NCI-H82 treated with DMSO at 0.1 percent for 48 hours (cell line): ENCODE measurements around the gene AP1B1.

Experiments
- DNase-seq: peaks from one replicate; lab custom pipeline; 2025; ENCODE audit not compliant: unreplicated experiment; lab: John Stamatoyannopoulos, UW

Gene AP1B1

DNA sequence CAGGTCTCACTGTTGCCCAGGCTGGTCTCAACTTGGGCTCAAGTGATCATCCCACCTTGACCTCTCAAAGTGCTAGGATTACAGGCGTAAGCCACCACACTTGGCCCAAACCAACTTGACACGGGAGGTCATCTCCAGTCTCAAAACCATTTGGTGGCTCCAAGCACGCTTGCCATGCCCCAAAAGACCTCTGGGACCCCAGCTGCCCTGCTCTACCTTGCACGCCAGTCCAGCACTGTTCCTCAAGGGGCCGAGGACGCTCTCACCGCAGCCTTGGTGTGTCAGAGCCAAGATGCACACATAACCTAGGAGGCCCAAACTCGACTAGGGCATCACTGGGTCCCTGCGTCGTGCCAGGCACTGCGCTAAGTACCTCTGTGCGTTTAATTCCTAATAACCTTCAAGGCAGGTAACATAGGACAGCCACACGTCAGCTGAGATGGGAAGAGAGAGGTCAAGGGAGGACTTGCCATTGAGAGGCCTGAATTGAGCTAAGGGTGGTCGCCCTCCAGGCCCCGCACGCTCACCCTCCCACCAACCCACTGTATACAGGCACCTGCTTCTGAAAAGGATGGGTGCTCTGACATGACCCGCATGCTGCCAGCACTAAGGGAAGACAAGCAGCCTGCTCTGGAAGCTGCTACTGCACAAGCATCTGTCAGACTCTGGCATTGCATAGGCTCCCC is 86.5 kb downstream of the AP1B1 start:
- DNase-seq: no peak

DNA sequence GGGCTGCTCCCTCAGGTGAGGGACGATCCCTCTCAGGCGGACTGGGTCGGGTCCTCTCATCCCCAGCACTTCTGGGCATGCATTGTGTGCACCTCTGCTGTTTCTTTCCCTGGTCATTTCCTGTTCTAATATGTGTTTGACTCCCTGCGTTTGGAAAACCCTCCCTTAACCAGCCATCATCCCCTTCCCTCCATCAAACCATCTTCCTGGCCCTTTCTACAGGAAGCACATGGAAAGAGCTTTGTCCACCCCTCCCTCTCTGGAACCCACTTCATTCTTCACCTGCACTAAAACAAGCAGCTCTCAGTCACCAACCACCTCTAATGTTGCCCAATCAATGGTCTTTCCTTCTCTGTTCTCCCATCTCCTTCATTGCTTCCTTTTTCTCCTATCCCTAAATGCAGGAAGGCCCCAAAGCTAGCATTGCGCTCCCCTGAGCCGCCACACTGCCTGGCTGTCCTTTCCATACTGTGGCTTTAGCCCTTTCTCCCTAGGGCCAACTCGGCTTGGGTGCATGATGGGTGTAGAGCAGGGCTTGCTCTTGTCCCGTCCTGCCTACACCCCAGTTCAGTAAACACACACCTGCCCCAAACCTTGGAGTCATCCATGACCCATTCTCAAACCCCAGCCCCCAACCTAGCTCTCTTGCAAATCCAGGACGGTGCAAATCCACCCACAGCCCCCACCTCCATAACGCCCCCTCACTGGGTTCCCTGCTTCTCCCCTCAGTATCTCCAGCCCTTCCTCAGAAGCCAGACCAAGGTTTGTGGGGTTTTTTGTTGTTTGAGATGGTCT is 87.4 kb downstream of the AP1B1 start:
- no peak for DNase-seq

DNA sequence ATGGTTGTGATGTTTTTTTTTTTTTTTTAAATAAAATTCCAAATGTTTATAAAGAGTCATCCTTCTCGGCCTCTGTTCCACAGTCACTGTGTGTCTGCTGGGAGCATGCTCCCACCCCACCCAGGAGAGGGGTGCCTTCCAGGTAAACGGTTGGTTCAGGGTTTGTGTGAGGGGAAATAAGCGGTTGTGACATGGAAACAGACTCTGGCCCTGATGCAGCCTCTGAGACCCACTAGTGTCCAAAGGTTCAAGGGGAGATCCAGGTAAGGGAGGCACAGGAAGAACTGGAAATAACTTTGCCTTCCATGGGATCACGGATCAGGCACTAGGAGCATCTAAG is 87.9 kb downstream of the AP1B1 start:
- DNase-seq: no peak

DNA sequence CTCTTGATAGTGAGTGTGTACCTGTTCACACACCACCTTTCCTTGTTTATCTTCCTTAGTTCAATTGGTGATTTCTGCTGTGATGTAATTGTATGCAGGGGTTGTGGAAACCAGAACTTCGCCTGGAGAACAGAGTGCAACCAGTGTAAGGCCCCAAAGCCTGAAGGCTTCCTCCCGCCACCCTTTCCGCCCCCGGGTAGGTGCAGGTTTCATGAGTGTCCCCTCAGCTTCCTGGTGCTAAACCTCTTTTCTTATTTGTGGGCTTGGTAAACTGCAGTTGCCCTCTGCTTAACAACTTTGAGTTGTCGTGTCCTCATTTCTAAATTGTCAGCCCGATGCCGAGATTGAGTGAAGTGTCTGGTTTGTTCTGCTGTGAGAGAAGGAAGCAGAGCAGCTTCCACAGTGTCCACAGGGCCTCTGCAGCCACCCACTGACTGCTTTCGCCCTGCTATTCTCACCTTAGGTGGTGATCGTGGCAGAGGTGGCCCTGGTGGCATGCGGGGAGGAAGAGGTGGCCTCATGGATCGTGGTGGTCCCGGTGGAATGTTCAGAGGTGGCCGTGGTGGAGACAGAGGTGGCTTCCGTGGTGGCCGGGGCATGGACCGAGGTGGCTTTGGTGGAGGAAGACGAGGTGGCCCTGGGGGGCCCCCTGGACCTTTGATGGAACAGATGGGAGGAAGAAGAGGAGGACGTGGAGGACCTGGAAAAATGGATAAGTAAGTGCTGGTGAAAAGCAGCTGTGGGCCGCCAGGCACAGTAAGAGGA is 89.1 kb downstream of the AP1B1 start:
- DNase-seq: no peak

DNA sequence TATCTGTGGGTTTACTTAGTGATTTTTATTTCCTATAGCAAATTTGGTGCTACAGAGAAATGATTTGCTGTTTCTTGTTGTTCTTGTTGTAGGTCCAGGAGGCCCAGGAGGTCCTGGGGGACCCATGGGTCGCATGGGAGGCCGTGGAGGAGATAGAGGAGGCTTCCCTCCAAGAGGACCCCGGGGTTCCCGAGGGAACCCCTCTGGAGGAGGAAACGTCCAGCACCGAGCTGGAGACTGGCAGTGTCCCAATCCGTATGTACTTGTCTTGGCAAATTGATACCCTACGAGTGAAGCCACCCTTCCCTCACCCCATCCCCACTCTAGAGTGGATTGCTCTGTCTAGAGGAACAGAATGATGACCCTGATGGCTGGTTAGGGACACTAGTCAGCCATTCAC is 89.7 kb downstream of the AP1B1 start:
- DNase-seq: no peak

DNA sequence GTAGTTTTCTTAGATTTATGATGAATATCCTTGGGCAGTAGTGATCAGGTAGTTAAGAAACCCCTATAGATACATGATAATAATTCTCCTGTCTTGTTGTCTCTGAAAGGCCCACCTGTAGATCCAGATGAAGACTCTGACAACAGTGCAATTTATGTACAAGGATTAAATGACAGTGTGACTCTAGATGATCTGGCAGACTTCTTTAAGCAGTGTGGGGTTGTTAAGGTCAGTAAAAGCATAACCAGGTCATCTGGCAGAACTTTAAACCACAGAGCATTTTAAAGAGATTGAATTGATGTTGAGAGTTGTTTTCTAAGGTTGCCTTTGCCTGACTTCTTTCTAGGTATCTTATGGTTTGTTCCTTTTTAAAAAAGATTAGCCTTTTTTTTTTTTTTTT is 96.0 kb downstream of the AP1B1 start:
- no peak for DNase-seq

DNA sequence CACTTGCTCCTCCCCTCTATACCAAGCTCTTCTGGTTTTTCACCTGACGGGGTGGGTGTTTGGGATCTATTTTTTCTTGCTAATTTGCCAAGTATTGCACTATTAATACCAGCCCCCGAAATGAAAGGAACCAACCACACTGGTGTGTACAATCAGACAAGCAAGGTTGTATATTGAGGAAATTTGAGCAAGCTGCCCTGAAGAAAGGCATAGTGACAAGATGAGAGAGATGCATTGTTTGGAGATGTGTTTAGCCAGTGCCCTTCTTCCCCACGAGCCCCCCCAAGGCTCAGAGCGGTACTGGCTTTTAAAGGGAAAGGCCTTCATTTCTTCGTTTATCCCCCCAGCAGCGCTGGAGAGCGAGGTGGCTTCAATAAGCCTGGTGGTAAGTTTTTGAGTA is 97.2 kb downstream of the AP1B1 start:
- DNase-seq: no peak

DNA sequence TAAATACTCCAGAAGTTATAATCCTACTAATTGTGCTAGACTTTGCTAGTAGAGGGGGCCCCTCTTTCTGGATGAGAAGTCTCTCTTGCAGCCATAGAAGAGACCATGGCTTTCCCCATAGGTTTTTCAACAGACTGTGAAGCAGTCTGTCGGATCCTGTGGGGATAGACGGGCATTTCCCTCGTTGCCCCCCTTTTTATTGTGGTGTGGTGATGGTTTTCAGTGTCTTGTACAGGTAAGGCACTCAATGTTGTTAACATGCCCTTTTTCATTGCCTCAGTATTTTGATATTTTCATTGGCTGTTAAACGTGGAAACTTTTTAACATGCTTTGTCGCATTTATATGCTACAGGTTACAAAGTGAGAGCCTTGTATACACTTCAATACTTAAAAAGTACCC is 98.3 kb downstream of the AP1B1 start:
- DNase-seq: no peak

DNA sequence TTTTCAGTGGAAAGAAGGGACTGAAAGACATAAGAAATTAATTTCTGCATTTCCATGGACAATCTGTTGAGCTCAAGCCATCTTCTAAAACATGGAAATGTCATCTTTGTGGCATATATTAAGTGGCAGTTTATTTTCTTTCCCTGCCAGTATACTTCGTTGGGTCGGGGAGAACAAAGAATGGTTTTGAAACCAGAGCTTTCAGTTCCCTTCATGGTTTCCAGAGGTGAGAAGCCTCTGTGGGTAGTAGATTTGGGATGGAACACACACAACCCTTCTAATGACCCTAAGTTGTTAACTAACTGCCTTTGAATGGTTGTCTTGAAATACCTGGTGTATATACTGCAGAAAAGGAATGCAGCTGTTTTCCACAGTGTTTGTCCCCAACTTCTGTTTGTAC is 99.5 kb downstream of the AP1B1 start:
- no peak for DNase-seq

DNA sequence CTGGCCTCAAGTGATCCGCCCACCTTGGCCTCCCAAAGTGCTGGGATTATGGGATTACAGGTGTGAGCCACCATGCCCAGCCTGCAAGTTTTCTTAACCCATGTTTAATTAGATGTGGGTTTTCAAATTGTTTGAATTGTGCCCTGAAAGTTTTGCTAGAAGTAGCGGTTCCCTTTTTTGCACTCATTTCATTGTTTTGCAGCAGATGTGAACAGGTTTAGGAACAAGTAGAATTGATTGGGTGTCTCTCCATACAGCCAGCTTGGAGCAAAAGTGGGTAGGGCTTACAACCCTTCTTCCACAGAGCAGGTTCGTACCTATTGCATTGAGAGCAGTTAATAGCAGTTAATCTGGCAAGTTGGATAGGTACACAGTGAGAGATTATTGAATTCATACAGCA is 104.2 kb downstream of the AP1B1 start:
- no peak for DNase-seq

DNA sequence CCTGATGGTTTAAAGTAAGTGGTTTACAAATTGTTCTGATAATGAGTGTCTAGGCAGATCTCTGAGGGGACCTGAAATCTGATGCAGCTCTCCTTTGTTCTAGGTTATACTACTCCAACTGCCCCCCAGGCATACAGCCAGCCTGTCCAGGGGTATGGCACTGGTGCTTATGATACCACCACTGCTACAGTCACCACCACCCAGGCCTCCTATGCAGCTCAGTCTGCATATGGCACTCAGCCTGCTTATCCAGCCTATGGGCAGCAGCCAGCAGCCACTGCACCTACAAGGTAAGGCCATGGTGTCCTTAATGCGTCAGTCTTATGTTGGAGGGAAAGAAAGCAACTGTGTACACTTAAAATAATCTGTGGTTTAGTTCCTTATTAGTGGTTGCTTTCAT is 110.4 kb downstream of the AP1B1 start:
- no peak for DNase-seq
